ENCODE measurements around the gene NPTX1. TPM values are rescaled to one million over a fixed set of nuclear protein-coding genes. Genes with fewer than 3 reads are reported as not detected.
A peak's percentile ranks its signal among the peaks of the same experiment; 100 is the strongest.

Gene NPTX1
- total RNA-seq, 4 donors from 2014 or later, result 1.2 to 6.3 (median 3.8) TPM

DNA sequence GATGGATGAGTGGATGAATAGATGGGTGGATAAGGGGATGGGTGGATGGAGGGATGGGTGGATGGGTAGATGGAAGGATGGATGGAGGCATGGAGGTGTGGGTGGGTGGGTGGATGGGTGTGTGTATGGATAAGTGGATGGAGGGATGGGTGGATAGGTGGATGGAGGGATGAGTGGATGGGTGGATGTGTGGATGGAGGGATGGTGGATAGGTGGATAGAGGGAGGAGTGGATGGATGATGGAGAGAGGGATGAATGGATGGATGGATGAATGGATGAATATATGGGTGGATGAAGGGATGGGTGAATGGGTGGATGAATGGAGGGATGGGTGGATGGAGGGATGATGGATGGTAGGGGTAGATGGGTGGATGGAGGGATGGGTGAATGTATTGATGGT lies 27.5 kb upstream of the NPTX1 start:
- no peaks in the 10 kb centered on the region for H3K36me3 ChIP-seq
- H3K27me3 ChIP-seq, result peaks cover 95% of the 10 kb centered on the region
- no peak overlapping the region for H3K4me3 ChIP-seq
- no peak overlapping the region for H3K27ac ChIP-seq
- ATAC-seq, result no peak
- peaks cover 0 to 7% (median 0%) of the 10 kb centered on the region in 3 donors for H3K4me1 ChIP-seq
- no peaks in the 10 kb centered on the region for H3K9me3 ChIP-seq
- TF ChIP-seq POLR2A (IDR thresholded peaks at IDR 0.05) (no peak), POLR2AphosphoS5 (IDR thresholded peaks at IDR 0.05) (no peak), EP300 (IDR thresholded peaks at IDR 0.05) (no peak), CTCF (IDR thresholded peaks at IDR 0.05) (no peak)

DNA sequence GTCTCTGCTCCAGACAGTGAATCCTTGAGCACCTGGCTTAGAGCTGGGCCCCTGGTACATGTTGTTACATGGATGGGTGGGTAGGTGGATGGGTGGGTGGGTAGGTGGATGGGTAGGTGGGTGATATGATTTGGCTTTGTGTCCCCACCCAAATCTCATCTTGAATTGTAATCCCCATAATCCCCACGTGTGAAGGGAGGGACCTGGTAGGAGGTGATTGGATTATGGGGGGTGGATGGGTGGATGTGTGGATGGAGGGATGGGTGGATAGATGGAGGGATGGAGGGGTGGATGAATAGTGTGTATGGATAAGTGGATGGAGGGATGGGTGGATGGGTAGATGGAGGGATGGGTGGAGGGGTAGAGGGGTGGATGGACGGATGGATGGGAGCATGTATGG lies 26.6 kb upstream of the NPTX1 start:
- TF ChIP-seq EP300 (IDR thresholded peaks at IDR 0.05), result no peak
- TF ChIP-seq CTCF (IDR thresholded peaks at IDR 0.05), result no peak
- no peak for TF ChIP-seq POLR2A (IDR thresholded peaks at IDR 0.05)
- no peak for TF ChIP-seq POLR2AphosphoS5 (IDR thresholded peaks at IDR 0.05)
- Histone ChIP-seq H3K36me3 (no peaks in the 10 kb centered on the region), H3K27ac (no peak overlapping the region), H3K9me3 (no peaks in the 10 kb centered on the region), H3K4me1 (peaks cover 0 to 7% (median 0%) of the 10 kb centered on the region in 3 donors), H3K4me3 (no peak overlapping the region), H3K27me3 (peaks cover 94% of the 10 kb centered on the region)
- no peak for ATAC-seq
- WGBS, 2 donors (ENCODE audit: low coverage in 1 of 2), result 86 to 100% methylated on average over 1 to 2 of the region's 2 CpGs

DNA sequence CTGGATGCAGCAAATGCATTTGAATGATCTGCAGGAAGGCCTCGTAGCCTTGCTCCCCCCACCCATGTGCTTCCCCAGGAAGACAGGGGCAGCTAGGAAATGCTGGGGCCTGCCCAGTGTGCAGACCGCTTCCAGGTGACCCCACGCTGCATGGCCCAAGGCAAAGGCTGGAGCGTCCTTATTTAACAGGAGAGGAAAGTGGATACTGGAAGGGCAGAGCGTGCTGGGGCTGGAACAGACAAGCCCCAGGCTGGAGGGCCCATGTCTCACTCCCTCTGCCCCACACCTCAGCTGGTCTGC lies 26.1 kb upstream of the NPTX1 start:
- ATAC-seq, result no peak
- no peak overlapping the region for H3K4me3 ChIP-seq
- H3K27ac ChIP-seq, result peak overlapping the region in 1 of 4 donors; percentile 71
- H3K4me1 ChIP-seq, result peaks cover 0 to 7% (median 0%) of the 10 kb centered on the region in 3 donors
- no peaks in the 10 kb centered on the region for H3K36me3 ChIP-seq
- WGBS, 2 donors (ENCODE audit: low coverage in 1 of 2), result no CpG with 5 or more reads among the region's 5 CpGs
- H3K27me3 ChIP-seq, result peaks cover 91% of the 10 kb centered on the region
- TF ChIP-seq CTCF (IDR thresholded peaks at IDR 0.05), result no peak
- TF ChIP-seq POLR2AphosphoS5 (IDR thresholded peaks at IDR 0.05), result no peak
- no peaks in the 10 kb centered on the region for H3K9me3 ChIP-seq

- Histone ChIP-seq H3K4me1 (peaks cover 0 to 7% (median 0%) of the 10 kb centered on the region in 3 donors), H3K9me3 (no peaks in the 10 kb centered on the region), H3K27me3 (peaks cover 91% of the 10 kb centered on the region), H3K36me3 (no peaks in the 10 kb centered on the region), H3K27ac (peak overlapping the region in 3 of 4 donors; percentile 31 to 71 (median 55)), H3K4me3 (no peak overlapping the region)
- no peak for TF ChIP-seq CTCF (IDR thresholded peaks at IDR 0.05)
- no peak for TF ChIP-seq POLR2AphosphoS5 (IDR thresholded peaks at IDR 0.05)
- TF ChIP-seq POLR2A (IDR thresholded peaks at IDR 0.05), result no peak
- TF ChIP-seq EP300 (IDR thresholded peaks at IDR 0.05), result no peak
- WGBS, 2 donors (ENCODE audit: low coverage in 1 of 2), result 43 to 58% methylated on average over 5 to 14 of the region's 24 CpGs
- peak; percentile 44 for ATAC-seq
These were observed 25.6 kb upstream of the NPTX1 start for GRCh38 chr17:80501741-80502577.

- WGBS, 2 donors (ENCODE audit: low coverage in 1 of 2), result 43 to 72% methylated on average over 2 to 5 of the region's 22 CpGs
- Histone ChIP-seq H3K4me1 (peaks cover 0 to 7% (median 0%) of the 10 kb centered on the region in 3 donors), H3K27me3 (peaks cover 76% of the 10 kb centered on the region), H3K4me3 (no peak overlapping the region), H3K27ac (no peak overlapping the region), H3K36me3 (no peaks in the 10 kb centered on the region), H3K9me3 (no peaks in the 10 kb centered on the region)
- no peak for ATAC-seq
- TF ChIP-seq POLR2A (IDR thresholded peaks at IDR 0.05) (no peak), CTCF (IDR thresholded peaks at IDR 0.05) (no peak), EP300 (IDR thresholded peaks at IDR 0.05) (no peak), POLR2AphosphoS5 (IDR thresholded peaks at IDR 0.05) (no peak)
These were observed 23.7 kb upstream of the NPTX1 start for GRCh38 chr17:80499961-80500665.

All from gastroesophageal sphincter (tissue), 4 donors.